Endothelial cell of umbilical vein (primary cell): ENCODE measurements around the gene KLRD1. TPM values are rescaled to one million over a fixed set of nuclear protein-coding genes. Genes with fewer than 3 reads are reported as not detected.
"Not testable (repeated sequence)": the region's sequence is repeated elsewhere in the genome, so short reads cannot be mapped to it uniquely, and the experiment has no call there.

ENCODE experiments used
- BruUV-seq: library from RNA; stranded (reverse); fragments of 400-500 nt; replicated peaks from 2 replicates; lab custom pipeline; 2021; lab: Mats Ljungman, UMichigan
- CTCF ChIA-PET: fragments of 300-600, 350-600 bp; sonication (Branson Sonifier 250); formaldehyde crosslinking; loops from one replicate; lab custom pipeline; 2021; ENCODE audit warnings: antibody characterized with exemption, inconsistent platforms; lab: Charles Lee
- POLR2A ChIA-PET: fragments of 300-600, 350-600 bp; sonication (Branson Sonifier 250); formaldehyde crosslinking; loops from one replicate; lab custom pipeline; 2021; ENCODE audit warnings: antibody characterized with exemption, inconsistent platforms; lab: Charles Lee
- DNase-seq: peaks from one replicate; pipeline ENCODE4 v3.0.0-alpha.2; 2011; ENCODE audit warnings: low read depth, low spot score
- FAIRE-seq: peaks from 2 replicates; lab custom pipeline; 2011; peaks lifted over from hg19 to GRCh38; lab: Jason Lieb, UNC
- H2AFZ ChIP-seq: 2 replicates; pipeline ENCODE4 v1.6.0; 2012; ENCODE audit warnings: low read depth, low read length, control low read depth, inconsistent platforms
- H3K27ac ChIP-seq: 2 replicates; pipeline ENCODE4 v1.5.1; 2011; ENCODE audit warnings: low read depth, mild to moderate bottlenecking, control low read depth, low read length, moderate library complexity; ENCODE audit not compliant: insufficient read depth
- H3K27me3 ChIP-seq, 2 experiments: 2 replicates each; pipeline versions ENCODE4 v1.6.0 to v1.6.1; 2011; ENCODE audit warnings: low read length in 2 of 2, mixed read lengths in 1 of 2; ENCODE audit not compliant: control insufficient read depth in 2 of 2, insufficient read depth in 2 of 2
- H3K36me3 ChIP-seq, 2 experiments: 2 replicates in 1 of 2; 3 replicates in 1 of 2; pipeline ENCODE4 v1.5.1; 2011; ENCODE audit warnings: low read length in 2 of 2, mild to moderate bottlenecking in 1 of 2, moderate library complexity in 1 of 2; ENCODE audit not compliant: control insufficient read depth in 2 of 2, insufficient read depth in 2 of 2; ENCODE audit errors: extremely low read depth in 1 of 2
- H3K4me1 ChIP-seq: 3 replicates; pipeline ENCODE4 v1.5.1; 2011; ENCODE audit warnings: mild to moderate bottlenecking, low read length; ENCODE audit not compliant: control insufficient read depth, insufficient read depth; ENCODE audit errors: extremely low read depth
- H3K4me2 ChIP-seq: 2 replicates; pipeline ENCODE4 v1.6.1; 2011; ENCODE audit warnings: low read length, control low read depth, mixed read lengths; ENCODE audit not compliant: insufficient read depth
- H3K4me3 ChIP-seq, 3 experiments: fragments of 200-600 bp in 1 of 3; sonication (generic), shearing (Covaris generic) in 1 of 3; replicated peaks in 1 of 3; 2 replicates each; pipeline ENCODE4 v1.5.1; 2011 to 2016; ENCODE audit warnings: control low read depth in 3 of 3, low read length in 3 of 3, mild to moderate bottlenecking in 2 of 3, inconsistent platforms in 1 of 3, low read depth in 1 of 3, moderate library complexity in 1 of 3; ENCODE audit not compliant: insufficient read depth in 1 of 3
- H3K79me2 ChIP-seq: 2 replicates; pipeline ENCODE4 v1.6.0; 2012; ENCODE audit warnings: low read length, inconsistent platforms; ENCODE audit not compliant: control insufficient read depth, insufficient read depth
- H3K9ac ChIP-seq: replicated peaks from 2 replicates; pipeline ENCODE3; 2011; ENCODE audit warnings: low read length, control low read depth; ENCODE audit not compliant: insufficient read depth; ENCODE audit errors: extremely low read depth
- H3K9me1 ChIP-seq: replicated peaks from 3 replicates; pipeline ENCODE4 v1.6.0; 2011; ENCODE audit warnings: mild to moderate bottlenecking, low read length; ENCODE audit not compliant: control insufficient read depth, insufficient read depth; ENCODE audit errors: extremely low read depth
- H3K9me3 ChIP-seq: replicated peaks from 2 replicates; pipeline ENCODE4 v1.5.1; 2012; ENCODE audit warnings: low read length, inconsistent platforms; ENCODE audit not compliant: control insufficient read depth, insufficient read depth
- H4K20me1 ChIP-seq: replicated peaks from 2 replicates; pipeline ENCODE3; 2011; ENCODE audit warnings: mild to moderate bottlenecking, low read length; ENCODE audit not compliant: control insufficient read depth, insufficient read depth; ENCODE audit errors: extremely low read depth
- POLR2A ChIP-seq: IDR thresholded peaks from 2 replicates; pipeline ENCODE4 v1.6.1; 2012; ENCODE audit warnings: low read depth, mild to moderate bottlenecking, control low read depth, low read length
- dilution Hi-C: fragments of 300-500 bp; cut with MboI; formaldehyde crosslinking; loops from one replicate; pipeline ENCODE4 v1.15.0; 2019; ENCODE audit warnings: low sequenced_read_pairs; ENCODE audit not compliant: extremely low pct_ligation_motif_present
- intact Hi-C: fragments of 100-400 bp; cut with micrococcal nuclease; formaldehyde crosslinking; loops from one replicate; pipeline ENCODE4 v1.10.0; 2022
- polyA plus RNA-seq, 4 experiments: library from polyadenylated mRNA; depleted of rRNA in 3 of 4; stranded (reverse) in 3 of 4; unstranded in 1 of 4; fragments of >200 nt; gene quantifications; 2 replicates each; pipeline versions ENCODE4 v1.2.1 to v1.2.3, GENCODE V29; 2011 to 2012; ENCODE audit warnings: missing spikeins in 1 of 4
- total RNA-seq: library from RNA; stranded (reverse); gene quantifications from 2 replicates; pipeline ENCODE4 v1.2.3, GENCODE V29; 2021

The KLRD1 gene
- total and polyA plus RNA-seq, 2 donors (not counting 3 experiments of a cell fraction or from before 2014, with no cell fraction given): 0.13 to 0.15 TPM

- no peak overlapping the region for H3K27ac ChIP-seq
- no peak for FAIRE-seq
- dilution Hi-C loops: no loop called here
- H3K4me1 ChIP-seq: peaks cover 17% of the 10 kb centered on the region
- H2AFZ ChIP-seq: no peak overlapping the region
- ChIA-PET POLR2A (no interaction called here), CTCF (no interaction called here)
- H3K9me3 ChIP-seq: no peaks in the 10 kb centered on the region
- BruUV-seq: no TSS peak
- no peaks in the 10 kb centered on the region for H3K9me1 ChIP-seq
- no peaks in the 10 kb centered on the region for H3K36me3 ChIP-seq
- no peak for DNase-seq
- no peak overlapping the region for H3K9ac ChIP-seq
- no peak overlapping the region for H3K4me2 ChIP-seq
- no peaks in the 10 kb centered on the region for H3K79me2 ChIP-seq
- TF ChIP-seq POLR2A: no peak
- no peaks in the 10 kb centered on the region for H4K20me1 ChIP-seq
- intact Hi-C loops: loop anchor here (10.0 kb wide), 1 partner anchor 355 kb away; the partner anchor contains the start of gene CLEC12B
- H3K27me3 ChIP-seq: no peaks in the 10 kb centered on the region
- no peak overlapping the region for H3K4me3 ChIP-seq
Measured at GRCh38 chr12:10369557-10370415, 62.1 kb downstream of the KLRD1 start.

GRCh38 chr12:10371893-10372535 is 64.3 kb downstream of the KLRD1 start:
- H3K9me3 ChIP-seq, H3K27ac ChIP-seq, H3K9ac ChIP-seq, intact Hi-C loops, dilution Hi-C loops, H3K9me1 ChIP-seq, POLR2A ChIA-PET, H3K36me3 ChIP-seq, H3K4me3 ChIP-seq, FAIRE-seq, CTCF ChIA-PET, H4K20me1 ChIP-seq, H3K27me3 ChIP-seq, H3K79me2 ChIP-seq: not testable (repeated sequence)
- Histone ChIP-seq H3K4me2 (peak overlapping the region; percentile 36), H2AFZ (peak overlapping the region; percentile 62), H3K4me1 (peaks cover 10% of the 10 kb centered on the region)
- peak; percentile 44 for DNase-seq
- BruUV-seq: TSS peak; percentile 33
